ENCODE measurements around the gene PRDM2.

GRCh38 chr1:13804240-13804633 lies 104.2 kb downstream of the PRDM2 start:
- no peak for TF ChIP-seq GATAD1 (CRISPR knock-in tag; IDR thresholded peaks at IDR 0.05)
- no peak for TF ChIP-seq CTCF (CRISPR knock-in tag; IDR thresholded peaks at IDR 0.05)
- TF ChIP-seq POLR2A (IDR thresholded peaks at IDR 0.05; ENCODE audit: insufficient read depth in 1 of 2, low read depth in 2 of 2, low read length in 2 of 2) = no peak
- no peak for TF ChIP-seq ESRRA (CRISPR knock-in tag; IDR thresholded peaks at IDR 0.05; ENCODE audit: low read depth)
- no peak for TF ChIP-seq E2F1 (CRISPR knock-in tag; IDR thresholded peaks at IDR 0.05)

All from HepG2 (cell line).